Suprapubic skin (tissue), 4 donors: ENCODE data around the gene CHN2.

ENCODE experiments used
- CTCF ChIP-seq, 2 donors: fragments of 200-600 bp in 1 of 2; fragments of 450-650 bp in 1 of 2; sonication (generic) in 1 of 2; IDR thresholded peaks; one replicate each; pipeline ENCODE4 v1.5.1; 2016 to 2019; ENCODE audit warnings: antibody characterized with exemption in 2 of 2, mild to moderate bottlenecking in 1 of 2, moderate library complexity in 1 of 2
- EP300 ChIP-seq: sonication (generic); formaldehyde crosslinking; IDR thresholded peaks from one replicate; pipeline ENCODE4 v1.6.1; 2017; ENCODE audit warnings: antibody characterized with exemption
- POLR2A ChIP-seq, 2 donors: fragments of 450-650 bp; IDR thresholded peaks; one replicate each; pipeline ENCODE4 v1.6.1; 2017; ENCODE audit warnings: antibody characterized with exemption in 2 of 2, mild to moderate bottlenecking in 2 of 2, moderate library complexity in 2 of 2
- POLR2AphosphoS5 ChIP-seq, 3 donors: sonication (generic); formaldehyde crosslinking; IDR thresholded peaks; one replicate each; pipeline ENCODE4 v1.6.1; 2017; ENCODE audit warnings: antibody characterized with exemption in 3 of 3

GRCh38 chr7:29398011-29398410, 203.4 kb downstream of the CHN2 start:
- TF ChIP-seq CTCF (IDR thresholded peaks at IDR 0.05), result no peak
- TF ChIP-seq POLR2A (IDR thresholded peaks at IDR 0.05), result no peak
- no peak for TF ChIP-seq POLR2AphosphoS5 (IDR thresholded peaks at IDR 0.05)
- TF ChIP-seq EP300, result no peak
